Renal cortical epithelial cell (primary cell): Measurements from ENCODE around the gene MON1A. TPM values are rescaled to one million over a fixed set of nuclear protein-coding genes. Genes with fewer than 3 reads are reported as not detected.
"Not testable (repeated sequence)": the region's sequence is repeated elsewhere in the genome, so short reads cannot be mapped to it uniquely, and the experiment has no call there.

Experiments used
- DNase-seq: peaks from one replicate; pipeline ENCODE4 v3.0.0-alpha.2; 2011; ENCODE audit warnings: low read depth
- total RNA-seq: library from RNA; depleted of rRNA; stranded (reverse); fragments of >200 nt; gene quantifications from 2 replicates; pipeline ENCODE4 v1.2.3, GENCODE V29; 2014

The MON1A gene
- 9.9 and 10.8 TPM in 2 replicates for total RNA-seq

- peak; percentile 74 for DNase-seq
Observed at GRCh38 chr3:49929291-49930167, at the start of gene MON1A. MON1A (minus strand) TSS chr3:49929811; CDS start chr3:49913346, 16,465 bp downstream.

- DNase-seq, result no peak
Observed at GRCh38 chr3:49976942-49977341, 47.3 kb upstream of the MON1A start.

DNA sequence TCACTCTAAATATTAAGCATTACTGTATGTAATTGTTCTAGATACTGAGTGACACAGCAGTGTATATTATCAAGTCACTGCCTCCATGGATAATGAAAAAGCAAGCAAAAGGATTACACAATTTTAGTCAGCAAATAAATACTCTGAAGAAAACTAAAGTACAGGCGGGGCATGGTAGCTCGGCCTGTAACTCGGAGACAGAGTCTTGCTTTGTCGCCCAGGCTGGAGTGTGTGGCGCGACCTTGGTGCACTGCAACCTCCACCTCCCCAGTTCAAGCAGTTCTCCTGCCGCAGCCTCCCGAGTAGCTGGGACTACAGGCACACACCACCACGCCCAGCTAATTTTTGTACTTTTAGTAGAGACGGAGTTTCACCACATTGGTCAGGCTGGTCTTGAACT lies 43.0 kb upstream of the MON1A start:
- DNase-seq, result no peak

GRCh38 chr3:49968346-49968745 lies 38.7 kb upstream of the MON1A start:
- no peak for DNase-seq

DNA sequence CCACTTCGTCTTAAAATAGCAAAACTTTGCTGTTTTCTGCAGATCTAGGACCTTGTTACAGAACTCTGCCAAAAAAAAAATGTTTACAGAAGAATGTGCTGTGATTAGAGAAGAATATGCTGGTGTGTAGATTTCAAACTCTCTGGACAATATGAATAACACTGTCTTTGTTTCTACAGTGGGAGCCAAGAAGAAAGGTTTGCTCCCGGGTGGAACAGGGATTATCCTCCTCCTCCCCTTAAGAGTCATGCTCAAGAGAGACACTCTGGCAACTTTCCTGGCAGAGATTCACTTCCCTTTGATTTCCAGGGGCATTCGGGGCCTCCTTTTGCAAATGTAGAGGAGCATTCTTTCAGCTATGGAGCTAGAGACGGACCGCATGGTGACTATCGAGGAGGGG lies 37.7 kb upstream of the MON1A start:
- DNase-seq, result no peak

GRCh38 chr3:49966233-49966942 lies 36.8 kb upstream of the MON1A start:
- peak; percentile 33 for DNase-seq

DNA sequence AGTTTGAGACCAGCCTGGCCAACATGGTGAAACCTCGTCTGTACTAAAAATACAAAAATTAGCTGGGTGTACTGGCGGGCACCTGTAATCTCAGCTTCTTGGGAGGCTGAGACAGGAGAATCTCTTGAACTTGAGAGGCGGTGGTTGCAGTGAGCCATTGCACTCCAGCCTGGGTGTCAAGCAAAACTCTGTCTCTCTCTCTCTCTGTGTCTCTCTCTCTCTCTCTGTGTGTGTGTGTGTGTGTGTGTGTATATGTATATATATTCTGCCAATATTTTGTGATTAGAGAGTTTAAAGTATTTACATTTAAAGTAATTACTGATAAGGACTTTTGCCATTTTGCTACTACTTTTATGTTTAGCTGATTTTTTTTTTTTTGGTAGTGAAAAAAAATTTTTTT lies 26.0 kb upstream of the MON1A start:
- no peak for DNase-seq

GRCh38 chr3:49952924-49953323 lies 23.3 kb upstream of the MON1A start:
- no peak for DNase-seq

DNA sequence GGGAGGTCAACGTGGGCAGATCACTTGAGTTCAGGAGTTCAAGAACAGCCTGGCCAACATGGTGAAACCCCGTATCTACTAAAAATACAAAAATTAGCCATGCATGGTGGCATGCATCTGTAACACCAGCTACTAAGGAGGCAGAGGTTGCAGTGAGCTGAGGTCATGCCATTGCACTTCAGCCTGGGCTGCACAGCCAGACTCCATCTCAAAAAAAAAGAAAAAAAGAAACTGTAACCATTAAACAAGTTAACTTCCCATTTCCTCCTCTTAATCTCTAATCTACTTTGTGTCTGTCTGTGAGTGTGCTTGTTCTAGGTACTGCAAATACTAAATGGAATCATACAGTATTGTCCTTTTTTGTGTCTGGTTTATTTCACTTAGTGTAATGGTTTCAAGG lies 13.0 kb upstream of the MON1A start:
- DNase-seq, result no peak

- no peak for DNase-seq
Observed at GRCh38 chr3:49940667-49941249, 11.1 kb upstream of the MON1A start.

DNA sequence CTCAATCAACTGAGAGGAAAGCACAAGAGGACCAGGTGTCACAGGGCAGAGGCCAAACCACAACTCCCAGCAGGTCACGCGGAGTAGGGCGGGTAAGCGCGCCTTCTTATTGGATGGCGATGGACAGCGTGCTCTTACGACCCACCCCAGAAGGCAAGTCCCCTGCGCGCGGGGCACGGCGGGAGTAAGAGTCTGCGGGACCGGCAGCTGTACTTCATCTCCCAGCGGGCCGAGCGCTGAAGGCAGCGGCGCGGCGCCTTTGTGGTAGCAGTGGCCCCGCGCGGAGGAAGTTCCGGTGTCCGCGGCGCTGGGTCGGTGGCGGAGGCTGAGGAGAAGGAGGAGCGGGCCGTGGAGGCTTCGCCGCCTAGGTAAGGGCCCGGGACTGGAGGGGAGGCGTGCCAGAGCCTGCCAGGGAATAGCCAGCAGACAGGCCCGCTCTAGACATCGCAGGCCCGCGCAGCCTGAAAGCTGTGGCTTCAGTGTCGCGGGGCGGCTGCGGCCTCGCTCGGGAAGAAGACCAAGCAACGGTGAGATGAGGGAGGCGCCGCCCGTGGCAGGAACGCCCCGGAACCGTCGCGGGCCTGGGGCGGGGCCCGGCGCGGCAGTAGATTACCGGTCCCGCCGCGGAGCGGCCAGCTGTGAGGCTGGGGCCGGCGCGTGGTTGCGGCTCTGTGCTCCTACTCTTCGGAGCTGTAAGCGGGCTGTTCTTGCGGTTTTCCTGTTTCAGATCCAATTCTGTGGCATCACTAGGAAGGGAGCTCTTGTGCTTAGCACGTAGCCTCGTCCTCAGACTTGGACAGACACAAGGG lies 10.5 kb upstream of the MON1A start, which contains the start of gene RBM6:
TSS of gene RBM6 (plus strand) at position 293 of the 809 bp plus-strand sequence. CDS start 22,492 bp downstream, outside the sequence.
- DNase-seq, result peak; percentile 94

GRCh38 chr3:49937090-49937489 lies 7.5 kb upstream of the MON1A start:
- no peak for DNase-seq

GRCh38 chr3:49932281-49932680 lies 2.7 kb upstream of the MON1A start:
- DNase-seq, result not testable (repeated sequence)

GRCh38 chr3:49930922-49931321 lies 1.3 kb upstream of the MON1A start:
- DNase-seq, result peak; percentile 44

DNA sequence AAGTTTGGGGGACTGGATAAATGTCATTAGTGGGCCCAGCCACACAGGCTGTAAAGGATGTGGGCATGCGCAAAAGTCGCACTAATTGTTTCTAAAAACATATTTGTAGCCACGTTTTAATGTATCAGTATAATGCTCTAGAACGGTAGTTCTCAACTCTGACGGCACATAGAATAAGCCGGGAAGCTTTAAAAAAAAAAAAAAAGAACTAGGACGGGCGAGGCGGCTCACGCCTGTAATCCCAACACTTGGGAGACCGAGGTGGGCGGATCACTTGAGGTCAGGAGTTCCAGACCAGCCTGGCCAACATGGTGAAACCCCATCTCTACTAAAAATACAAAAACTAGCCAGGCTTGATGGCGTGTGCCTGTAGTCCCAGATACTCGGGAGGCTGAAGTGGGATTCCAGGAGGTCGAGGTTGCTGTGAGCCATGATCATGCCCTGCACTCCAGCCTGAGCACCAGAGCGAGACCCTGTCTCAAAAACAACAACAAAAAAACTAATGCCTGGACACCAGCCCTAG lies 618 bp upstream of the MON1A start:
- DNase-seq, result no peak

DNA sequence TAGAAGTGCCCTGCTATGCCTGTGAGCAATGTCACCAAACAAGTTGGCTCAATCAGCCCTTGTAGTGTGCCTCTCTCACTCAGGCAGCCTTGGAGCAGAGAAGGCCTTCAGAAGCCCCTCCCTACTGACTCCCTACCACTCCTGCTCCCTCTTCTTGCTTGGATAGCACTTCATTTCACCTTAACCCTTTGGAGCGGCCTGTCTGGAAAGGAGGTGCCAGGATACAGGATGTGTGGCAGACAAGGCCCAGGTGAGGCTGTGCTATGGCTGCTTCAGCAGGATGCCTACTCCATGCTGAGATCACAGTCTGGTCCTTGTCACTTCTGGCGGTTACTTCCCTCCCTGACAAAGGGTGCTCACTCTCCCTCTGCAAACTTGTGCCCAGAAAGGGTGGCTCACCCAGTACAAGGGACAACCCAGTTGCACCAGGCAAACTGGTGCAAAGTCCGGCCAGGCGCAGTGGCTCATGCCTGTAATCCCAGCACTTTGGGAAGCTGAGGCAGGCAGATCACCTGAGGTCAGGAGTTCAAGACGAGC lies 1.1 kb downstream of the MON1A start:
- no peak for DNase-seq

DNA sequence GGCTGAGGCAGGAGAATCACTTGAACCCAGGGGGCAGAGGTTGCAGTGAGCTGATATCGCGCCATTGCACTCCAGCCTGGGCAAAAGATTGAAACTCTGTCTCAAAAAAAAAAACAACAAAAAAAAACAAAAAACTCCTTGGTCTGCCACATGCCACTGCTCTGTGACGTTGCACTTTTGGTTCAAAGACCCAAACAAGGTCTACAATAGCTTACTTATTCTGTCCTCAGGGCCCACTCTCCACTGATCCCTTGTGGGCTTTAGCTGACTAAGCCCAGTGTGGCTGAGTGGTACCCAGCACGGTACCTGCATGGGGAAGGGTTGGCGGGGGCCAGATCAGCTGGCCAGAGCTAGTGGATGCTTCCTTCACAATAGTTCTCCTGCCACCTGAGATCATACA lies 1.8 kb downstream of the MON1A start:
- peak; percentile 71 for DNase-seq

GRCh38 chr3:49926117-49926728 lies 3.4 kb downstream of the MON1A start:
- DNase-seq, result no peak

DNA sequence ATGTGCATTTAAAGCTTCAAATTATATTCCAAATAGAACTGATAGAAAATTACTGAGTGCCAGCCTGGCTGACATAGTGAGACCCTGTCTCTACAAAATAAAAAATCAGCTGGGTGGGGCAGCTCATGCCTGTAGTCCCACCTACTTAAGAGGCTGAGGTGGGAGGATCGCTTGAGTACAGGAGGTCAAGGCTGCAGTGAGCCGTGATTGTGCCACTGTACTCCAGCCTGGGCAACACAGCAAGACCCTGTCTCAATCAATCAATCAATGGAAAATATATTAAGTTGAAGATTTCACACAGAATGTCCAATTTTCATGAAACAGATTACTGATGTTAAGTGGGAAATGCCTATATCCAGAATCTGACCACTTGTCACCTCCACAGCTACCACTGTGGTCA lies 4.1 kb downstream of the MON1A start:
- no peak for DNase-seq

GRCh38 chr3:49924683-49925082 lies 4.9 kb downstream of the MON1A start:
- peak; percentile 58 for DNase-seq
